ENCODE data around the gene GJC1. TPM values are rescaled to one million over a fixed set of nuclear protein-coding genes. Genes with fewer than 3 reads are reported as not detected.

GJC1 gene
- total RNA-seq: 20.8 and 22.7 TPM in 2 replicates

- no peak for DNase-seq (ENCODE audit: extremely low read depth, low read depth, low spot score)
Observed at GRCh38 chr17:44829523-44830358, at the start of gene GJC1. TSS of gene GJC1 (minus strand) at chr17:44830287. CDS start at chr17:44805817, 24,470 bp downstream.

- no peak for DNase-seq (ENCODE audit: extremely low read depth, low read depth, low spot score)
Observed at GRCh38 chr17:44879376-44879775, 49.3 kb upstream of the GJC1 start.

DNA sequence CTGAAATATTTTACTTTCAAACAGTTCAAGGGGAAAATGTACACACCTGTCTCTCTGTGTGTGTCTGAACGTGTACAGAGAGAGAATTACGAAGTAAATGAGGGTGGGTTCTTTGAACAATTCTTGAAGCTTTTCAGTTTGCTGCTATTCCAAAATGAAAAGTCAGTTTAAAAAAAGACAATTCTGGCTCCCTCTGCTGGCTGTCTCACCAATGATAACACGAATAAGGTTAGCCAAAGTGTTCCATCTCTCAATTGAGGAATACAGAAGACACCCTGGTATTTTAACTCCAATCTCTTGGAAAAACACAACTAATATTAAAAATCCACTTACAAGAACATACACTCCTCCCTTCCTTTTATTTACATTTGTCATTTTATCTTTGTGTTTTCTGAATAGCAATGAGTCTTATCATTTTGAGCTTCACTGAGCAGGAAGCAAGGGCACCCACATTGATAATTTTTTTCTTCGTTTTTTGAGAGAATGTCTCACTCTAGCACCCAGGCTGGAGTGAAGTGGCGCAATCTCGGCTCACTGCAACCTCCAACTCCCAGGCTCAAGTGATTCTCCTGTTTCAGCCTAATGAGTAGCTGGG, 48.6 kb upstream of the GJC1 start:
- no peak for DNase-seq (ENCODE audit: extremely low read depth, low read depth, low spot score)

GRCh38 chr17:44877121-44877520, 47.0 kb upstream of the GJC1 start:
- DNase-seq (ENCODE audit: extremely low read depth, low read depth, low spot score): no peak

GRCh38 chr17:44875761-44876160, 45.7 kb upstream of the GJC1 start:
- no peak for DNase-seq (ENCODE audit: extremely low read depth, low read depth, low spot score)

DNA sequence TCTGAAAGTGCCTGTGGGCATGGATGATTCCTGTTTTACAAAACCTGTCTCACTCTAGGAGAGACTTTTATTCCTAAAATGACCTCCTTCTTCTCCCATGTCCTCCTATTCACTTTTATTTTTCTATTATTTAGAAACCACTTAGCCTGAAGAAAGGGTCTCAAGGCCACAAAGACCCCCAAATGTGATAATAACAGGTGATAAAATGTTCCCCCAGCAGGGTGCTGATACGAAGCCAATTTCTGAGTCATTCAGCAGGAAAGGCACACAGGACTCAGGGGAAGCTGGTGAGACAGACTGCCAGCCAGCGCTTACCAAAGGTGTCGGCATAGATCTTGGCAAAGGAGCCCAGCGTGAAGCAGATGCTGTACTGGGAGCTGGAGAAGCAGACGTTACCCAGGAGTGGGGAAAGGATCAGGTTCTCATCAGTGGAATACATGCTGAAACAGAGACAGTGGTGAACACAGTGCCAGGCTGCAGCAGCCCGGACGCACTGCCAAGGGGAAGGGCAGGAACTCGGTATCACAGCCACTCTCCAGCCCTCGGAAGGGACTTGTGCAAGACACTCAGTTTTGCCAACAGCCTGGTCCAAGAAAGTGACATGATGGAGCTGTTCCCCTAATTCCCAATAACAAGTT, 42.2 kb upstream of the GJC1 start:
- no peak for DNase-seq (ENCODE audit: extremely low read depth, low read depth, low spot score)

GRCh38 chr17:44871556-44871955, 41.5 kb upstream of the GJC1 start:
- DNase-seq (ENCODE audit: extremely low read depth, low read depth, low spot score): no peak

DNA sequence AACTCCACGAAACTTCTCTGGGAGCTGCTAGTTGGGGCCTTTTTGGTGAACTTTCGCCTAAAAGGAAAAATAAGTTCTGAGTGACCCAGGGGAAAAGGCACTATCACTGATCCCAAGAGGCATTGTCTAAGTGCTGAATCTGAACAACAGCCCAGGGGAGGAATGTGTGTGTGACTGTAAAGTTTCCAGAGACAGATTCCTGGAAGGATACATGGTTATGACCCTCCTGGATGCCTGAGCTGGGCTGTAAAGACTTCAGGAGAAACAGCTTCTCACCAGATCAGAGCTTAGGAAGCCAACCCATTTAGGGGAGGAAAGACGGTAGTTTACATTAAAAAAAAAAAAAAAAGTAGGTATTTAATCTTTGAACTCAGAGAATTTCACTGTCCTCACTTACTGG, 37.8 kb upstream of the GJC1 start:
- no peak for DNase-seq (ENCODE audit: extremely low read depth, low read depth, low spot score)

- DNase-seq (ENCODE audit: extremely low read depth, low read depth, low spot score): no peak
Observed at GRCh38 chr17:44865931-44866330, 35.8 kb upstream of the GJC1 start.

DNA sequence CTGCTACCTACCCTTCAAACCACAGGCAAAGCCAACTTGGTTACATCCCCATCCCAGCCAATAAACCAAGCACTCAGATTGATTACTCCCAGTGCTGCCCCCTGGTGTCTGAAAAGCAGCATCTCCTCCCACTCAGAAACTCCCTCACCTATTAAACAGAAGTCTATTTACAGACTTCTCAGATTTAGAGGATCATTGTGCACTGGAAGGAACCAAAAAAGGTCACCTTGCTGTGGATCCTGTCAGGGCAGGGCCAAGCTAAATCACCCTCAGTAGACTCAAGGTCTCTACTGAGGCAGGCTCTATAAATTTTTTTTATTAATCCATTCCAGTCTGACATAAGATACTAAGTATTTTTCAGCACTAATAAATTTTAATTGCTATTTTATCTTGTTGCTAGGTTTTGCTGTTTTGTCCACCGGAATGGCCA, 35.2 kb upstream of the GJC1 start:
- DNase-seq (ENCODE audit: extremely low read depth, low read depth, low spot score): peak; percentile 39

- DNase-seq (ENCODE audit: extremely low read depth, low read depth, low spot score): no peak
Observed at GRCh38 chr17:44864831-44865230, 34.7 kb upstream of the GJC1 start.

DNA sequence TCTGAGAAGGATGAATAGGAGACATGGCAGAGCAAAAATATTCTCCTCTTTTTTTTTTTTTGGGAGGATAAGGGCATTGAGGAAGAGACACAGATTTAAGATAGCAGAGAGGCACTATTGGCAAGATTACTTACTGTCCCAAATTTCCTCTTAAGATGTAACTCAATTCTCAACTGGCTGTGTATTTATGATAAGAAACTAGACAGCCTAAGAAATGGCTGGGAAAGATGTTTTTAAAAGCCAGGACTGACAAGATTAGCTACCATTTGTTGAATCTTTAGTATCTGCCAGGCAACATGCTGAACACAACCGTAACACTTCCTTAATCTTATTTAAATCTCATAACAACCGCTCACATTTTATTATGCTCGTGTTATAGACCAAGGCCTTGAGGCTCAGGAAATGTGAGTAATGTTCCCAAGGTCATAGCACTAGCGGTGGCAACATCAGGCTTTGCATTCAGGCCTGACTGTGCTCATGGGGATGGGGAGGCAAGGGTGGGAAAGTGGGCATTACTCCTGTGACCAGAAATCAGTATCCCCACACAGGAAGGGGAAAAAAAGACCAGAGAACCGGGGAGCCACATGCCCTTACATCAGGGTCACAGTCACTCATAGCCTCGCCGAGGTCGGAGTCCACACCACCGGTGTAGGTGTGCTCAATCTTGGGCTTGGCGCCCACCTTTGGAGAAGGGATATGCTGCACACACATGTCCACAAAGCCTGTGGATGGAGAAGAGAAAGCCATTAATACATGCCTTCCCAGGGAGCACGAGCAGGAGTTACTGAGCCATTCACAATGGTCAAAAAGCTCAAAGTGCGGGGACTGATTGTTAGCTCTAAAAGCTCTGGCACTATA, 33.2 kb upstream of the GJC1 start:
- DNase-seq (ENCODE audit: extremely low read depth, low read depth, low spot score): peak; percentile 60

- DNase-seq (ENCODE audit: extremely low read depth, low read depth, low spot score): no peak
Observed at GRCh38 chr17:44862278-44862914, 32.3 kb upstream of the GJC1 start.

DNA sequence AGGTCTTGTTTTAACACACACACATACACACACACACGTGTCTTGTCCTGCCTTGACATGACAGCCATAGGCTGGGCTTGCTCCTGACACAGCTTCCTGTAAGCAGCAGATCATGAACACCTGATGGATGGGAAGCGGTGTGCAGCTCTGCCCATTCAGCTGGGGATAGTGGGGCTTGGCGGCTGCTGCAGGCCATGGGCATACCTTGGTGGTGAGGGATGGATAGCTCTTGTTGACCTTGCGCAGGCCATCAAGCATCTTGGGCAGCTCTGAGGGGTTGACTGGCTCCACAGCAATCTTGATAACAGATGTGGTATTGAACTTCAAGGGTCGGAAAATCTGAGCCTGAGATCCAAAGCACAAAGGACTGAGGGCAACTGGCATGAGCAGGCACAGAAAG, 29.6 kb upstream of the GJC1 start:
- no peak for DNase-seq (ENCODE audit: extremely low read depth, low read depth, low spot score)

DNA sequence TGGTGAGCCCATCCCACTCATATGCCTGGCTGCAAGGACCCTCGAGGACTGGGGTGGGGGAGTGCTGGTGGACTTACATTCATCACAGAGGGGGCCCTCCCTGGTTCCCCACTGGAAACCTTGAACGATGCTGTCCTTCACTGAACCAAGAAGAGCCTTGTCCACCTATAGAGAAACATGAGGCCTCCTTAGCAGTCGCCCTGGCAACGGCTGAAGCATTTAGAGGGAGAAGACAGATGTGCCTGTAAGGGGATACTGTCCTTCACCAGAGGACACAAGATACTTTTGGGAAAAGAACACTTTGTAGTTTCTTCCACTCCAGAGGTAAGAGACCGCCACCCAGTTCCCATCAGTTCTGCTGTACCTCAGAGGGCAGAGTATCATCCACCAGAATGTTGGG, 24.1 kb upstream of the GJC1 start:
- no peak for DNase-seq (ENCODE audit: extremely low read depth, low read depth, low spot score)

DNA sequence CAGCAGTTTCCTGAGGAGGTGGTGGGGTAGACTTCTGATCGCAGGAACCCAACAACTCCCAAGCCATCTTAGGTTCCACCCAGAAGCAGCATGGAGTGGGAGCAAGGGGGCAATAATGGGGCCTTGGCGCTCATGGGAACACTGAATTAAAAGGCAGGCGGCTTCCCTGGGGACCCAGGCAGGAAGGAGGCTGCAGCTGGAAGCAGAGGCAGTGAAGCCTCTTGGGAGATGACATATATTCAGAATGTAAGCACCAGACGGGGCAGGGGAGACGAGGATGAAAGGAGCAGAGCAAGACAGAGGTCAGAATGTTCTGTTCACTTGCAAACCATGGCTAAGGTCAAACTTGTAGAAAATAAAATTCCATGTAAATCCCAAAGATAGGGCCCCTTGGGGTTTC, 20.5 kb upstream of the GJC1 start:
- DNase-seq (ENCODE audit: extremely low read depth, low read depth, low spot score): no peak

DNA sequence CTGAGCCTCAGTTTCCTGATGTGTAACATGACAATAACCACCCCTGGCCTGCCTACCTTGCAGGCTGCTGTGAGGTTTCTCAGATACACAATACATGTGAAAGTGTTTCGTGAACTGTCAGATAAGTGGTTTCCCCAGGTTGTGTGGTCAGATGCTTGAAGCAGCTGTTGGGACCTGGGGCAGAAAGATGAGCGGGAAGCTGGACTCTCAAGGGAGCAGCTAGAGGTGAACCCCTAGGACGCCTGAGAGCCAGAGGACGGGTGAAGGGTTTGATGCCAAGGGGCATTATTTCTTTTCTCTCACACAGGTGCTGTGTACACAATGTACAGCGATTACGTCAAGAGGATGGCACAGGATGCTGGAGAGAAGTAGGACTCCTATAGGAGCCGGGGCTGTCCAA, 19.9 kb upstream of the GJC1 start:
- DNase-seq (ENCODE audit: extremely low read depth, low read depth, low spot score): no peak

DNA sequence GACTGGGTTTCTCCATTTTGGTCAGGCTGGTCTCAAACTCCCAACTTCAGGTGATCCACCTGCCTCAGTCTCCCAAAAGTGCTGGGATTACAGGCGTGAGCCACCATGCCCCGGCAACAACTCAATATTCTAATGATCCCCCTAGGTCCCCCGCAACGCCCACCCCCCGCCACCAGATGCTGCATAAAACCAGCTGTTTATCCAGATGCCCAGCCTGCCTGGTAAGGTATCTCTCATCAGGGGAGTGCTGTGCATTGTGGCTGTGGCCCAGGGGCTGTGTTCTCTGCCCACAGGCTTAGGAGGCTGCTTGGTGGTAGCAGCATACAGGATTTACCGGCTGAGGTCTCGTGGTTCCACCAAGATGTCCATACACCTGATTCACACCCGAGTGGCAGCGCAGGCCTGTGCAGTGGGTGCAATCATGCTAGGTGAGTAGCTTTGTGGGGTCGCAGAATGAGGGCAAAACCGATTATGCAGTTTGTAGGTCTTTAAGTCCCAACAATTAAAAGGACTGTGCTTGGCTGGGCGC, 18.9 kb upstream of the GJC1 start:
- DNase-seq (ENCODE audit: extremely low read depth, low read depth, low spot score): no peak

DNA sequence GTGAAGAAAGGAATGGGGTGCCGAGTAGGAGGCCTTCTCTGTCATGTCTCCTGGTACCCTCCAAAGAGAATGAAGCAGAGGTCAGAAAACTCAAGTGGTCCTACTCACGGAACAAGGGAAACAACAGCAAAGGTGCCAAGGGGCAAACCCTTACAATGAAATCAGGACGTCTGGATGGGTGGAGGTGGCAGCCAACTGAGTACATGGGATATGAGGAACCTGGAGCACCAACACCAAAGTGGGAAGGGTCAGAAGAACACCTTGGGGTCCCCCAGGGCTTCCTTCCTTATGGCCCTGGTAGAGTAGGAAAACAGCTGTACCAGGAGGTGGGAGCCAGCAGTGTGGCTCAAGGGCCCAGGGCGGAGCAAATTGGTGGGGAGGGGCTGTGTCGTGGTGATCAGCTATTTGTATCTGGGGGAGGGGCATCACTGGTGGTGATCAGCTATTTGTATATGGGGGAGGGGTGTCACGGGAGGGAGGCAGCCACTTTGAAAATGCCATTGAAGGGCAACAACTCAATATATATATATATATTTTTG, 18.2 kb upstream of the GJC1 start:
- no peak for DNase-seq (ENCODE audit: extremely low read depth, low read depth, low spot score)

GRCh38 chr17:44847586-44847985, 17.5 kb upstream of the GJC1 start, which contains the start of gene HIGD1B:
TSS of gene HIGD1B (plus strand) at chr17:44847883. CDS start at chr17:44848153, 270 bp downstream.
- DNase-seq (ENCODE audit: extremely low read depth, low read depth, low spot score): no peak
